GM12865 (cell line): ENCODE results near the gene CFAP46.
"Not testable (repeated sequence)": the region's sequence is repeated elsewhere in the genome, so short reads cannot be mapped to it uniquely, and the experiment has no call there.

Source experiments
- DNase-seq: peaks from one replicate; pipeline ENCODE4 v3.0.0; 2010; ENCODE audit warnings: low read depth
- H3K4me3 ChIP-seq: 2 replicates; pipeline ENCODE4 v1.5.1; 2011; ENCODE audit warnings: mild to moderate bottlenecking, low read depth, low read length, control low read depth
- TF ChIP-seq, protein P1 (sequence below): IDR thresholded peaks from 2 replicates; pipeline ENCODE4 v1.5.1; 2011; ENCODE audit warnings: low read length, control low read depth, low read depth, inconsistent platforms; ENCODE audit not compliant: insufficient read depth; ENCODE audit errors: missing control alignments

Gene CFAP46

DNA sequence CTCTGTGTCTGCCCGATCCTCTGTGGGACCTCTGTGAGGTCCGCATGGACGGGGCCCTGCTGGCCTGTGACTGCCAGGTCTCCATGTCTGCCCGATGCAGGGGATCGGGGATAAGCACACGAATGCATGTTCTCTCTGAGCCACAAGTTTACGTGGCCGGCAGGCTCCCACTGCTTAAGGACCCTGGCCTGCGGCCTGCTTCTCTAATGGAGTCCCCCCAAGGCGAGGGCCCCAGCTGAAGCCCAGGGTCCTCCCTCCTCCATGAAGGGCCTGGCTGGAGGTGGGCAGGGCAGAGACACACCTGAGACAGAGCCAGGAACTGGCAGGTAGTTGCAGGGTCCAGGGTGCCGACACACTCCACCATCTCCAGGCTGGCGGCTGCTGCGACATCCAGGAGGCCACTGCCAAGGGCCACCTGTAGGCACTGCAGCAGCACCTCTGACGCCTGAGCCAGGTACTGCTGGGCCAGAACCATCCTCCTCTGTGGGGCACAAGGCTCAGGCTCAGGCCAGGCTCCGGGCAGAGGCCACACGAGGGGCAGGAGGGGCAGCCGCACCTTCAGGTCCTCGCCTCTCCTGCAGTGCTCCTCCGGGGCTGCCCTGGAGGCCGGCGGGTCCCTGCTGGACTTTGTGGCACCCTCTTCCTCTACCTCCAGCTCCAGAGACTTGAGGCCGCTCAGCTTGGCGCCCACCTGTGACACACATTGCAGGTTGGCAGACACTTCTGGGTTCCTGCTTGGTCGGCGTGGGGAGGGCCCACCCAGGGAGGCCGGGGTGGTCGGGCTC, 95.5 kb downstream of the CFAP46 start:
- TF ChIP-seq, protein P1, sequence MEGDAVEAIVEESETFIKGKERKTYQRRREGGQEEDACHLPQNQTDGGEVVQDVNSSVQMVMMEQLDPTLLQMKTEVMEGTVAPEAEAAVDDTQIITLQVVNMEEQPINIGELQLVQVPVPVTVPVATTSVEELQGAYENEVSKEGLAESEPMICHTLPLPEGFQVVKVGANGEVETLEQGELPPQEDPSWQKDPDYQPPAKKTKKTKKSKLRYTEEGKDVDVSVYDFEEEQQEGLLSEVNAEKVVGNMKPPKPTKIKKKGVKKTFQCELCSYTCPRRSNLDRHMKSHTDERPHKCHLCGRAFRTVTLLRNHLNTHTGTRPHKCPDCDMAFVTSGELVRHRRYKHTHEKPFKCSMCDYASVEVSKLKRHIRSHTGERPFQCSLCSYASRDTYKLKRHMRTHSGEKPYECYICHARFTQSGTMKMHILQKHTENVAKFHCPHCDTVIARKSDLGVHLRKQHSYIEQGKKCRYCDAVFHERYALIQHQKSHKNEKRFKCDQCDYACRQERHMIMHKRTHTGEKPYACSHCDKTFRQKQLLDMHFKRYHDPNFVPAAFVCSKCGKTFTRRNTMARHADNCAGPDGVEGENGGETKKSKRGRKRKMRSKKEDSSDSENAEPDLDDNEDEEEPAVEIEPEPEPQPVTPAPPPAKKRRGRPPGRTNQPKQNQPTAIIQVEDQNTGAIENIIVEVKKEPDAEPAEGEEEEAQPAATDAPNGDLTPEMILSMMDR, result no peak
- H3K4me3 ChIP-seq, result no peak overlapping the region
- no peak for DNase-seq

DNA sequence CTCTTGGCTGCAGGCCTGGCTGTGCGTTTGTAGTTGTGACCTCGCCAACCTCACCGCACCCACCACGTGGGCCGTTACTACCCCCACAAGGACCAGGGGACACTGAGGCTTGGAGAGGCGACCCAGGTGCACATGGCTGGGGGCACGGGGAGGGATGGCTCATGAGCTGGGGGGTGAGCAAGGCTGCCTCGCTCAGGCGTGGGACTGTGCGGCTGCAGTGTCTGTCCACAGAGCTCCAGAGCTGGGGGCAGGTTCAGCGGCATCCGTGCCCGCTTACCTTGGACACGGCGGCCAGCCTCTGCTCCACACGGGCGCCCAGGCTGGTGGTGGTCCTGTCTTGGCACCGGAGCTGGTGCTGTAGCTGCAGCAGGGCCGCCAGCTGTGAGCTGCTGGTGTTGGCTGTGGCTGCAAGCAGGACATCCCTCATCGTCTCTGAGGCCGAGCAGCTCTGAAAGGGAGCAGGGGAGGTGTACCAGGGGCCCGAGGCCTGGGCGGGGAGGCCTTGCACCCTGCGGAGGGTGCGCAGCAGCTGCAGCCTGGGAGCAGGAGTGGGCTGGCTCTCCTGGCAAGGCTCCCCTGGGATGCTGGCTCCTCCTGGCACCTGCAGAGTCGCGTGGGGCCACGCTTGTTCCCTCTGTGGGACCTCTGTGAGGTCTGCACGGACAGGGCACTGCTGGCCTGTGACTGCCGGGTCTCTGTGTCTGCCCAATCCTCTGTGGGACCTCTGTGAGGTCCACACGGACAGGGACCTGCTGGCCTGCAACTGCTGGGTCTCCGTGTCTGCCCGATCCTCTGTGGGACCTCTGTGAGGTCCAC, 96.4 kb downstream of the CFAP46 start:
- TF ChIP-seq, protein P1, result no peak
- no peak overlapping the region for H3K4me3 ChIP-seq
- DNase-seq, result no peak

DNA sequence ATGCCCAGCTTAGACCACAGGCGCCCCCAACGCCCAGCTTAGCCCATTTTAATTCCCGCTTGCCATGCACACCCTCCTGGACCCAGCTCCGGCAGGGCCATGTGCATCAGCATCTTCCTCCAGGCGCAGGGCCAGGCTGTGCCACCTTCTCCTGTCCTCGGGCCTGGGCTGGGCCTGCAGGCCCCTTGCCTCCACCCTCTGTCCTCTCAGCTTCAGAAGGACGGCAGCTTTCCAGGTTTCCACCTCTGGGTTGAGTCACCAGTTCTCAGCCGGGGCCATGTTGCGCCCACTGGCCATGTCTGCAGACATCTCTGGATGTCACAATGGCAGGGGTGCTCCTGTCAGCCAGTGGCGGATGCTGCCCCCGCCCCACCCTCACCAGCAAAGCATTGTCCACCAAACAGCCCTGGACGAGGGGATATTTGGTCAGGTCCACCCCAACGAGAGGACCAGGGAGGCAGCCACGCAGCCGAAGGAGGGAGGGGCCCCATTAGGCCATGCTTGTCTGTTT, 97.3 kb downstream of the CFAP46 start:
- DNase-seq, result no peak
- TF ChIP-seq, protein P1, result no peak

DNA sequence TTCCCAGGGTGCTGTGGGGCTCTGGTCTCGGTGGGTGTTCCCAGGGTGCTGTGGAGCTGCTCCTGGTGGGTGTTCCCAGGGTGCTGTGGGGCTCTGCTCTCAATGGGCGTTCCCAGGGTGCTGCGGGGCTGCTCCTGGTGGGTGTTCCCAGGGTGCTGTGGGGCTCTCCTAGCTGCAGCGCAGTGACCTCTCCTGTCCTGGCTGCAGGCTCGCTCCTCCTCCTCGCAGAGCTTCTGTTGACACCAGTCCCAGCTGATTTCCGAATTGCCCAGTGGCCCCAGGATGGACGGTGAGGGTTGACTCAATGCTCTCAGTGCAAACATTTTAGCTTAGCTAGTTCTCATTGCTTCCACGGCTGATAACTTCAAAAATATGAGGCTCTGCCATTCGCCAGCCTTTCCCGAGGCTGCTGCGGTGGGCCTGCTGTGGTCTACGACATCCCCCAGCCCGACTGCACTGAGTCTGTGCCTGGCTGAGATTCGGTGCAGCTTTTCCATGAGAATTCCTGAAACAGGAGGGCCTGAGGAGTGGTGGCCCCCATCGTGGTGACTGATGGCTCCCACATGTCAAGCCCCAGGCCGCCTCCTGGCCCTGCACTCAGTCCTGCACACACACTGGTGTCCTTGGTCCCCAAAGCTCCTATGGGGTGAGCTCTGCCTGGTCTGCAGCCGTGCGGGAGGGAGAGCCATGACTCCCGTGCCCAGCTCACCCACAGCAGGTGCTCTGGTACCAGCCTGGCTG, 98.1 kb downstream of the CFAP46 start:
- TF ChIP-seq, protein P1, result no peak
- H3K4me3 ChIP-seq, result no peak overlapping the region
- DNase-seq, result no peak

More for the DNA sequence above, 97.3 kb downstream of the CFAP46 start:
- H3K4me3 ChIP-seq, result no peak overlapping the region

DNA sequence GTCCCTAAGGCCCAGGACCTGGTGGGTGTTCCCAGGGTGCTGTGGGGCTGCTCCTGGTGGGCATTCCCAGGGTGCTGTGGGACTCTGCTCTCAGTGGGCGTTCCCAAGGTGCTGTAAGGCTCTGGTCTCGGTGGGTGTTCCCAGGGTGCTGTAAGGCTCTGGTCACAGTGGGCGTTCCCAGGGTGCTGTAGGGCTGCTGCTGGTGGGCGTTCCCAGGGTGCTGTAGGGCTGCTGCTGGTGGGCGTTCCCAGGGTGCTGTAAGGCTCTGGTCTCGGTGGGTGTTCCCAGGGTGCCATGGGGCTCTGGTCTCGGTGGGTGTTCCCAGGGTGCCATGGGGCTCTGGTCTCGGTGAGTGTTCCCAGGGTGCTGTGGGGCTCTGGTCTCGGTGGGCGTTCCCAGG, 99.1 kb downstream of the CFAP46 start:
- DNase-seq, H3K4me3 ChIP-seq: not testable (repeated sequence)

DNA sequence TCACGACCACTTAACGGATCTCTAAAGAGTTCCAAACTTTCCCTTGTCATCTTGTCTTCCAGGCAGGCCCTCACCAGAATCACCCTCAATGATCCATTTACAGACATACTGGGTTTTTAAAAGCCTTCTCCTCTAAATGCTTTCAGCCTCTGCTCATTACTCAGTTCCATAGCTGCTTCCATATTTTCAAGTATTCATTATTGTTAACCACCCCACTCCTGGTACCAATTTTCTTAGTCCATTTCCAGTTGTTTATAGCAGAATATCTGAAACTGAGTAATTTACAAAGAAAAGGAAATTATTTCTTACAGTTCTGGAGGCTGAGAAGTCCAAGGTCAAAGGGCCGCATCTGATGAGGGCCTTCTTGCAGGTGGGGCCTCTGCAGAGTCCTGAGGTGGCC, 100.0 kb downstream of the CFAP46 start:
- TF ChIP-seq, protein P1, result no peak
- no peak overlapping the region for H3K4me3 ChIP-seq
- DNase-seq, result no peak

DNA sequence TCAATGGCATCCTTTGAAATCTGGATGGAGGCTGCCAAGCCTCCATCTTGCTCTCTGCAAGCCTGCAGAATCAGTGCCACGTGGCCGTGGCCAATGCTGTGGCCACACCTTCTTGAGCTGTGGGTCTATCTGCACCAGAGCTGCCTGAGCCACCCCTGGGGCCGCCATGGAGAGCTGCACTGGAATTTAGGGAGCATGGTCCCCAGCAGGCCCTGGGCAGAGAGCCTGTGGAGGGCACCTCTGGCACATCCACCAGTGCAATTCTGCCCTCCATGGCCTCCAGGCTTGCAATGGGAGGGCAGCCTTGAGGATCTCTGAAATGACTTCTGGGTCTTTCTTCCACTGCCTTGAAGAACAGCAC, 100.8 kb downstream of the CFAP46 start:
- H3K4me3 ChIP-seq, result no peak overlapping the region
- DNase-seq, result no peak

More for the DNA sequence above, 100.8 kb downstream of the CFAP46 start:
- TF ChIP-seq, protein P1, result no peak
